Measurements from ENCODE around the gene MCTP1.

GRCh38 chr5:94853120-94853519, 431.8 kb downstream of the MCTP1 start:
- TF ChIP-seq SMC3 (IDR thresholded peaks at IDR 0.05; ENCODE audit: borderline replicate concordance, low read length) (no peak), ZBTB33 (IDR thresholded peaks at IDR 0.05) (no peak), GABPA (IDR thresholded peaks at IDR 0.05; ENCODE audit: low read depth) (no peak), MAX (IDR thresholded peaks at IDR 0.05; ENCODE audit: low read depth, low read length) (no peak)

Data from GM12878 (cell line).